Vagina (tissue), 2 donors: ENCODE measurements around the gene FXYD6. TPM values are rescaled to one million over a fixed set of nuclear protein-coding genes. Genes with fewer than 3 reads are reported as not detected.

Source experiments
- DNase-seq, 2 donors: peaks; one replicate each; pipeline ENCODE4 v3.0.0-alpha.2; 2017; ENCODE audit errors: extremely low spot score in 2 of 2
- H3K27ac ChIP-seq: fragments of 200-600 bp; sonication (generic); one replicate; pipeline ENCODE4 v1.5.1; 2019
- H3K27me3 ChIP-seq: fragments of 200-600 bp; sonication (generic); one replicate; pipeline ENCODE4 v1.5.1; 2019
- H3K36me3 ChIP-seq, 2 donors: fragments of 200-600 bp; sonication (generic); one replicate each; pipeline ENCODE4 v1.5.1; 2017 to 2019
- H3K4me1 ChIP-seq: fragments of 200-600 bp; sonication (generic); one replicate; pipeline ENCODE4 v1.5.1; 2019
- H3K4me3 ChIP-seq, 2 donors: fragments of 200-600 bp; sonication (generic); 1 replicate in 1 of 2; 2 replicates in 1 of 2; pipeline ENCODE4 v1.5.1; 2016 to 2019
- H3K9me3 ChIP-seq: fragments of 200-600 bp; sonication (generic); one replicate; pipeline ENCODE4 v1.5.1; 2019
- CTCF ChIP-seq, 3 experiments: fragments of 450-650 bp in 2 of 3; fragments of 200-600 bp in 1 of 3; sonication (generic) in 1 of 3; IDR thresholded peaks; one replicate each; pipeline ENCODE4 v1.5.1; 2017 to 2019; ENCODE audit warnings: antibody characterized with exemption in 3 of 3, mild to moderate bottlenecking in 2 of 3, moderate library complexity in 2 of 3
- POLR2A ChIP-seq, 2 donors: fragments of 450-650 bp; IDR thresholded peaks; one replicate each; pipeline ENCODE4 v1.6.1; 2017; ENCODE audit warnings: antibody characterized with exemption in 2 of 2, mild to moderate bottlenecking in 2 of 2, moderate library complexity in 2 of 2
- POLR2AphosphoS5 ChIP-seq, 2 donors: sonication (generic); formaldehyde crosslinking; IDR thresholded peaks; one replicate each; pipeline ENCODE4 v1.9.0; 2017; ENCODE audit warnings: antibody characterized with exemption in 2 of 2, mild to moderate bottlenecking in 2 of 2, low read depth in 1 of 2; ENCODE audit not compliant: insufficient read depth in 1 of 2
- intact Hi-C: fragments of 100-400 bp; cut with DNase I; formaldehyde crosslinking; loops from one replicate; pipeline ENCODE4 v1.15.1; 2023
- total RNA-seq: library from RNA; depleted of rRNA; stranded (reverse); fragments of >200 nt; gene quantifications from one replicate; pipeline ENCODE4 v1.2.3, GENCODE V29; 2016

The FXYD6 gene
- total RNA-seq, 1 donor from 2014 or later = 75.4 TPM

- Histone ChIP-seq H3K36me3 (no peaks in the 10 kb centered on the region), H3K27ac (no peak overlapping the region), H3K4me3 (no peak overlapping the region), H3K9me3 (no peaks in the 10 kb centered on the region), H3K4me1 (peaks cover 11% of the 10 kb centered on the region), H3K27me3 (no peaks in the 10 kb centered on the region)
- no peak for TF ChIP-seq POLR2AphosphoS5 (IDR thresholded peaks at IDR 0.05; ENCODE audit: insufficient read depth in 1 of 2, low read depth in 1 of 2)
- no peak for TF ChIP-seq CTCF (IDR thresholded peaks at IDR 0.05)
- TF ChIP-seq POLR2A (IDR thresholded peaks at IDR 0.05) = no peak
- intact Hi-C loops = no loop called here
- DNase-seq = peak in 1 of 2 donors; percentile 79
Measured at GRCh38 chr11:117888139-117888566, 11.7 kb upstream of the FXYD6 start.

- DNase-seq = peak; percentile 55 to 77
- intact Hi-C loops = no loop called here
- H3K27ac ChIP-seq = no peak overlapping the region
Measured at GRCh38 chr11:117887431-117888138, 11.1 kb upstream of the FXYD6 start.

GRCh38 chr11:117885777-117886176 is 9.3 kb upstream of the FXYD6 start:
- Histone ChIP-seq H3K4me3 (peak overlapping the region; percentile 18 to 23), H3K4me1 (peaks cover 11% of the 10 kb centered on the region), H3K27ac (peak overlapping the region; percentile 76), H3K27me3 (no peaks in the 10 kb centered on the region), H3K9me3 (no peaks in the 10 kb centered on the region), H3K36me3 (no peaks in the 10 kb centered on the region)
- intact Hi-C loops = no loop called here
- DNase-seq = peak in 1 of 2 donors; percentile 93
- no peak for TF ChIP-seq CTCF (IDR thresholded peaks at IDR 0.05)
- peak; percentile 55 to 56 for TF ChIP-seq POLR2AphosphoS5 (IDR thresholded peaks at IDR 0.05; ENCODE audit: insufficient read depth in 1 of 2, low read depth in 1 of 2)
- TF ChIP-seq POLR2A (IDR thresholded peaks at IDR 0.05) = no peak

More at GRCh38 chr11:117887431-117888138, 11.1 kb upstream of the FXYD6 start:
- no peaks in the 10 kb centered on the region for H3K9me3 ChIP-seq
- no peak overlapping the region for H3K4me3 ChIP-seq
- H3K27me3 ChIP-seq = no peaks in the 10 kb centered on the region
- H3K4me1 ChIP-seq = peaks cover 11% of the 10 kb centered on the region
- no peaks in the 10 kb centered on the region for H3K36me3 ChIP-seq
- TF ChIP-seq POLR2A (IDR thresholded peaks at IDR 0.05) (no peak), CTCF (IDR thresholded peaks at IDR 0.05) (no peak), POLR2AphosphoS5 (IDR thresholded peaks at IDR 0.05; ENCODE audit: insufficient read depth in 1 of 2, low read depth in 1 of 2) (no peak)

- no peak for TF ChIP-seq POLR2AphosphoS5 (IDR thresholded peaks at IDR 0.05; ENCODE audit: insufficient read depth in 1 of 2, low read depth in 1 of 2)
- no peak for TF ChIP-seq CTCF (IDR thresholded peaks at IDR 0.05)
- TF ChIP-seq POLR2A (IDR thresholded peaks at IDR 0.05) = no peak
- peak in 1 of 2 donors; percentile 89 for DNase-seq
- Histone ChIP-seq H3K4me1 (peaks cover 11% of the 10 kb centered on the region), H3K4me3 (peak overlapping the region in 1 of 2 donors; percentile 23), H3K27me3 (no peaks in the 10 kb centered on the region), H3K9me3 (no peaks in the 10 kb centered on the region), H3K27ac (no peak overlapping the region), H3K36me3 (no peaks in the 10 kb centered on the region)
- intact Hi-C loops = no loop called here
Measured at GRCh38 chr11:117884994-117885393, 8.5 kb upstream of the FXYD6 start.

GRCh38 chr11:117883063-117883462 is 6.6 kb upstream of the FXYD6 start:
- peak in 1 of 2 donors; percentile 67 for DNase-seq
- Histone ChIP-seq H3K9me3 (no peaks in the 10 kb centered on the region), H3K4me1 (peaks cover 11% of the 10 kb centered on the region), H3K27me3 (no peaks in the 10 kb centered on the region), H3K36me3 (no peaks in the 10 kb centered on the region), H3K27ac (no peak overlapping the region), H3K4me3 (no peak overlapping the region)
- no peak for TF ChIP-seq POLR2AphosphoS5 (IDR thresholded peaks at IDR 0.05; ENCODE audit: insufficient read depth in 1 of 2, low read depth in 1 of 2)
- no peak for TF ChIP-seq CTCF (IDR thresholded peaks at IDR 0.05)
- no peak for TF ChIP-seq POLR2A (IDR thresholded peaks at IDR 0.05)
- intact Hi-C loops = no loop called here
